Measurements from ENCODE around the gene SEC22B.
"Not testable (repeated sequence)": the region's sequence is repeated elsewhere in the genome, so short reads cannot be mapped to it uniquely, and the experiment has no call there.

DNA sequence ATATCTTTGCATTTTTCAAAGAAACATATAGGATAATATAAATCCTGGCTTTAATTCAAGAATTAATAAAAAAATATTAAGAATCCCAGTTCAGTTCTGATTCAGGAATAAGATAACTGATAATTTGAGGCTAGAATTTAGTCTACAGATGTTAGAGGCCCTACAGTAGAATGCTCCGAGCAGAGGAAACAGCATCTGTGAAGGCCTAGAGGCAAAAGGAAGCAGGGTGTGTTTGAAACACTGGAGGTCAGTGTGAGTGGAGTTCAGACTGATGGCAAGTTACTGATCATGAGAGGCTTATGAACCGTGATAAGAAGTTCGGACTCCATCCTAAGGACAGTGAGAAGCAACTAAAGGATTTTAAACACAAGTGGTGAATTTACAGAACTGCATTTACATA lies 33.0 kb downstream of the SEC22B start:
- TF ChIP-seq, protein P1, sequence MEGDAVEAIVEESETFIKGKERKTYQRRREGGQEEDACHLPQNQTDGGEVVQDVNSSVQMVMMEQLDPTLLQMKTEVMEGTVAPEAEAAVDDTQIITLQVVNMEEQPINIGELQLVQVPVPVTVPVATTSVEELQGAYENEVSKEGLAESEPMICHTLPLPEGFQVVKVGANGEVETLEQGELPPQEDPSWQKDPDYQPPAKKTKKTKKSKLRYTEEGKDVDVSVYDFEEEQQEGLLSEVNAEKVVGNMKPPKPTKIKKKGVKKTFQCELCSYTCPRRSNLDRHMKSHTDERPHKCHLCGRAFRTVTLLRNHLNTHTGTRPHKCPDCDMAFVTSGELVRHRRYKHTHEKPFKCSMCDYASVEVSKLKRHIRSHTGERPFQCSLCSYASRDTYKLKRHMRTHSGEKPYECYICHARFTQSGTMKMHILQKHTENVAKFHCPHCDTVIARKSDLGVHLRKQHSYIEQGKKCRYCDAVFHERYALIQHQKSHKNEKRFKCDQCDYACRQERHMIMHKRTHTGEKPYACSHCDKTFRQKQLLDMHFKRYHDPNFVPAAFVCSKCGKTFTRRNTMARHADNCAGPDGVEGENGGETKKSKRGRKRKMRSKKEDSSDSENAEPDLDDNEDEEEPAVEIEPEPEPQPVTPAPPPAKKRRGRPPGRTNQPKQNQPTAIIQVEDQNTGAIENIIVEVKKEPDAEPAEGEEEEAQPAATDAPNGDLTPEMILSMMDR (IDR thresholded peaks at IDR 0.05), result not testable (repeated sequence)
- not testable (repeated sequence) for TF ChIP-seq POLR2A, POLR2AphosphoS5 (IDR thresholded peaks at IDR 0.05)
